Right lobe of liver (tissue), 4 donors: ENCODE results near the gene CD151.

Source experiments
- CTCF ChIP-seq, 4 donors: fragments of 200-600 bp in 3 of 4; fragments of 450-650 bp in 1 of 4; IDR thresholded peaks; one replicate each; pipeline versions ENCODE4 v1.5.1 to v1.8.0; 2016 to 2022; ENCODE audit warnings: antibody characterized with exemption in 4 of 4, mild to moderate bottlenecking in 2 of 4
- POLR2A ChIP-seq: fragments of 450-650 bp; IDR thresholded peaks from one replicate; pipeline ENCODE4 v1.6.1; 2017; ENCODE audit warnings: antibody characterized with exemption, mild to moderate bottlenecking
- donor health status: DM: no; HTN: no; CAD: no.
- donor health status: DM: no; HTN: no; CAD: no.
- donor health status: DM: no; HTN: yes; CAD: no.

- no peak for TF ChIP-seq CTCF (IDR thresholded peaks at IDR 0.05)
- TF ChIP-seq POLR2A, result peak; percentile 81
Observed at GRCh38 chr11:843818-844692, 11.3 kb downstream of the CD151 start.
